ENCODE results near the gene CNTN4. TPM values are rescaled to one million over a fixed set of nuclear protein-coding genes. Genes with fewer than 3 reads are reported as not detected.

CNTN4 gene
- total RNA-seq, 1 experiment from 2014 or later, result not detected

GRCh38 chr3:2645001-2645400 is 546.3 kb downstream of the CNTN4 start:
- no peaks in the 10 kb centered on the region for H3K36me3 ChIP-seq
- no peak for DNase-seq
- H3K9me3 ChIP-seq, result no peaks in the 10 kb centered on the region
- H3K4me3 ChIP-seq, result no peak overlapping the region
- no peaks in the 10 kb centered on the region for H3K27me3 ChIP-seq

GRCh38 chr3:2650746-2651145 is 552.1 kb downstream of the CNTN4 start:
- Histone ChIP-seq H3K4me3 (no peak overlapping the region), H3K36me3 (no peaks in the 10 kb centered on the region), H3K9me3 (no peaks in the 10 kb centered on the region), H3K27me3 (no peaks in the 10 kb centered on the region)
- DNase-seq, result no peak

DNA sequence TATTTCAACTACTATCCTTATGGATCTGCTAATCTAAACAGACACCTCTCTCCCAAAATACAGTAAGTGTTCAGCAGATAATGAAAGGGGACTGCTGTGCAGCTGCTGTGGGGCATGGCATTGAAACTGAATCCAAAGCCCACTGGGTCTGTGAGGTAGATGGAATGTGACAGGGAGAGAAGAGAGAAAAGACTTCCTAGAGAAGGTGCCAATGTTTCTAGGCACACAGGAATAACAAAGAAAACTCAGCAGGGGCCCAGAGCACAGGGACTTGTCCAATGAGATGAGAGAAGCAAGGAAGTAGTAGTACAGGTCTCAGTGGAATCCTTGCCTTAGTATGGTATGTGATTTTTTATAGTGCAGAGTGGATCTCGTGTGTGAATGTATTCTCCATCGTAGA is 553.7 kb downstream of the CNTN4 start:
- no peak for DNase-seq
- Histone ChIP-seq H3K4me3 (no peak overlapping the region), H3K27me3 (no peaks in the 10 kb centered on the region), H3K36me3 (no peaks in the 10 kb centered on the region), H3K9me3 (no peaks in the 10 kb centered on the region)

DNA sequence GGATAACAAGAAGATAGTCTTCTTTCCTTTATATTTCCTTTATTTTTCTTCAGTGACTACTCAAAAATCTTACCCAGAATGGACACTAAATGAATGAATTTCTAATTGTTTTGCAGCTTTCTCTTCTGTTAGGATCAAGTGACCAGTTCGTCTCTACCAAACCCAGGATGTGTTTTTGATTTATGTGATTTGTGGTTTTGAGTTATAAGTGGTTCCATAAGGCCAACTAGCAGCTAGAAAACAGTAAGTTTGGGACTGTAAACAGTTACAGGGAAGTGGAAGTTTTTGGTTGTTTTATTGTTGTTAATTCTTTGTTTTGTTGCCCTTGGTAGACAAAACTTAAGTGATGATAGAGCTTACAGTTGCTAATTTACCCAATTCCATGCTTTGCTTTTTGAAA is 555.0 kb downstream of the CNTN4 start:
- DNase-seq, result no peak
- no peak overlapping the region for H3K4me3 ChIP-seq
- H3K27me3 ChIP-seq, result no peaks in the 10 kb centered on the region
- H3K36me3 ChIP-seq, result no peaks in the 10 kb centered on the region
- H3K9me3 ChIP-seq, result no peaks in the 10 kb centered on the region

DNA sequence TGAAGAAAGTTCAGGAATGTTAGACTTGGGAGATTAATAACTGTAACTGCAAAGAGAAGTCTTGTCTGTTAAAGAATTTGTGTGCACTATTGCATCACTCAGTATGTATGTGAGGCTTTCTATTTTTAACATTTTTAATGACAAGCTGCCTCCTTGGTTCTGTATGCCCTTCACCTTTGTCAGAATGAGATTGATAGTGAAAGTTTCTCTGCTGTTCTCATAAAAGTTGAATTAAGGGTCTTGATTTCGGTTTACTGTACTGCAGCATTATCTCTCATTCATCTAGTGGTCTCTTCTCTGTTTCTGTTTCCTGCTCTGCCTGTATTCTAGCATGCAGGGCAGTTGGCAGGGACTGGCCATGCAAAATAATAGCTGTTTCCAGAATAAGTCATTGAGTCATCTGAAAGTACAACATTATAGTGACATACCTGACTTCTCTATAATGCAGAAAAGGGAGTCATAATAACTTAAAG is 556.6 kb downstream of the CNTN4 start:
- Histone ChIP-seq H3K9me3 (no peaks in the 10 kb centered on the region), H3K27me3 (no peaks in the 10 kb centered on the region), H3K4me3 (no peak overlapping the region), H3K36me3 (no peaks in the 10 kb centered on the region)
- DNase-seq, result no peak

- Histone ChIP-seq H3K27me3 (no peaks in the 10 kb centered on the region), H3K36me3 (no peaks in the 10 kb centered on the region), H3K9me3 (no peaks in the 10 kb centered on the region), H3K4me3 (no peak overlapping the region)
- DNase-seq, result peak; percentile 33
Measured at GRCh38 chr3:2656806-2657777, 558.4 kb downstream of the CNTN4 start.

DNA sequence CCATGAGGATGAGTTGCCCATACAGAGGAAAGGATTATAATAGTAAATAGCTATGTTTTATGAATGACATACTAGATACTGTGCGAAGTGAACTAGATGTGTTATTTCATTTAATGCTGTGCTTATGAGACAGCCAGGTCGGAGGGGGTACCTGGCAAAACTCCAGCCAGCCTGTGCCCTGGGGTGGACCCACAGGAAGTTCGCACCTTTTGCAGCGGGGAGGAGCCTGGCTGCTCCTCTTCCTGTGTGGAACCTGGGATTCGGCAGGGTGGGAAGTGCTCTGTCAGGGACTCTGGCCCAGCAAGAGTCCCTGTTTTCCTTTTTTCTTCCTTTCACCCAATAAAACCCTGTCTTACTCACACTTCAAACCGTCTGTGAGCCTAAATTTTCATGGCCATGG is 559.3 kb downstream of the CNTN4 start:
- Histone ChIP-seq H3K4me3 (no peak overlapping the region), H3K9me3 (no peaks in the 10 kb centered on the region), H3K36me3 (no peaks in the 10 kb centered on the region), H3K27me3 (no peaks in the 10 kb centered on the region)
- DNase-seq, result no peak

DNA sequence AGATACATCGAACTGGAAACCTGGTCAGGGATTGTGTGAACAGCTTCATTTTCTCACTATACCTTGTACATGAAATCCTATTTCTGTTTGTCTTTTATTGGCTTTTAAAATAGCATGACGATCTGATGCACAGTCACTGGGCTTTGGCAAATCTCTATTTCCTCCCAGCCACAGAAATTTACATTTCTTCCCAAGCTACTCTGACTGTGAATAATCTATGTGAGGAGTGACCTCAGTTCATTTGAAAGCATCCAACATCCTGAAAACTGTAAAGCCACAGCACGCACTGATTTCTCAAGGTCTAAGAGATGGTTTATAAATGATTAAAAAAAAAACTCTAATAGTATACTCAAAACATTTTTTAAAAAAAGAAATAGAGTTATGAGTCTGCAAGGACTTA is 561.2 kb downstream of the CNTN4 start:
- no peak for DNase-seq
- no peaks in the 10 kb centered on the region for H3K27me3 ChIP-seq
- no peaks in the 10 kb centered on the region for H3K9me3 ChIP-seq
- H3K36me3 ChIP-seq, result no peaks in the 10 kb centered on the region
- H3K4me3 ChIP-seq, result no peak overlapping the region

DNA sequence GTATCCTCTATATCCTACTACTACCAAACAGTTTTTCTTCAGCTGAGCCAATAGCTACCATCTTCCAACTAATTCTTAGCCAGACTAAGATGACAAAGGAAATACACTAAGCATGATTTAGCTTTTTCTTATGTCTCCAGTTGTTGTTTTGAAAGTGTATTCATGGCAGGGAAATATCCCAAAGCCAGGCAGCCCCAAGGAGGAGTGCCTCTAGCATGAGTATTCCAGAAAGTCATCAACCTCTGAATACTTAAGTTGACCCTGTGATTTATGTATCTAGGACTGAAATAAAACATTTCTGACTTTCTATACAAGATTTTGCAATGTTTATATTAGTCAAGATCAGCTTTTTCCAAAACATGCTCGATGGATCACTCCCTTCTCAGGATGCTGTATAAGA is 562.4 kb downstream of the CNTN4 start:
- DNase-seq, result no peak
- no peak overlapping the region for H3K4me3 ChIP-seq

DNA sequence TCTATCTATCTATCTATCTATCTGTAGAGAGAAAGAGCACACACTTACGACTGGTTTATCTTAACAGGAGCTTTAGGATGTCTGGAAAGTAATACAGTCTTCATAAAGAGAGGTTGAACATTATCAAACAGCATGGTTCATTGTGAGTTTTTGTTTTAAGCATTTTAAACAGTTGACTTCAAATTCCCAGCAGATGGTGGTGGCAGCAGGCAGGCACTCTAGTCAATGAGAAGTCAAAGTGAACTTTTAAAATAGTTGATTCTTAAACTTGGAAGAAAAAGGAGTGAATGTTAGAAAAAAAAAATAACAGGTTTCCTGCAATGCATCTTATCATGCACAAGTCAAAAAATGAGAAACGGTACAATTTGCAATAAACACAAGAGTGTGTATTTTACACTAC is 578.8 kb downstream of the CNTN4 start:
- no peaks in the 10 kb centered on the region for H3K36me3 ChIP-seq
- no peaks in the 10 kb centered on the region for H3K27me3 ChIP-seq
- no peak overlapping the region for H3K4me3 ChIP-seq
- H3K9me3 ChIP-seq, result no peaks in the 10 kb centered on the region
- no peak for DNase-seq

More for the DNA sequence above, 562.4 kb downstream of the CNTN4 start:
- no peaks in the 10 kb centered on the region for H3K9me3 ChIP-seq
- no peaks in the 10 kb centered on the region for H3K27me3 ChIP-seq
- H3K36me3 ChIP-seq, result no peaks in the 10 kb centered on the region

- H3K36me3 ChIP-seq, result no peaks in the 10 kb centered on the region
- DNase-seq, result no peak
Measured at GRCh38 chr3:2680236-2680635, 581.6 kb downstream of the CNTN4 start.

DNA sequence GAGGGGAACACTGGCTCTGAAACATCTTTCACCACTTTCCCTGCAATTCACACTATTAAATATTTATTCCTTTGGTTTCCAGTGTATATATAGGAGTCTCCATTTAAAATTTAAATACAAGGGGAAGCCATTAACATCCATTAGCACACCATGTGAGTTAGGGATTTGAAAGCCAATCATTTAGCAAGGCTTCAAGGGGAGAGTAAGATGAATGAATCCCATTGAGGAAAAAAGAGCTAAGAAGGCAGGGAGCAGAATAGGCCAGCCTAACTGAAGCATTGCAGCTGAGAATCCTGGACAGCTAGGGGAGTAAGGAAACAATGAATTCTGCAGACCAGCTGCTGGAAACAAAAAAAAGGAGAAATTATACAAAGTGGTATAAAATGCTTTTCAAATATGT is 585.4 kb downstream of the CNTN4 start:
- no peak for DNase-seq
- no peaks in the 10 kb centered on the region for H3K36me3 ChIP-seq
- H3K9me3 ChIP-seq, result no peaks in the 10 kb centered on the region
- H3K4me3 ChIP-seq, result no peak overlapping the region
- H3K27me3 ChIP-seq, result no peaks in the 10 kb centered on the region

More at GRCh38 chr3:2680236-2680635, 581.6 kb downstream of the CNTN4 start:
- no peak overlapping the region for H3K4me3 ChIP-seq
- no peaks in the 10 kb centered on the region for H3K27me3 ChIP-seq
- no peaks in the 10 kb centered on the region for H3K9me3 ChIP-seq

GRCh38 chr3:2686816-2687502 is 588.3 kb downstream of the CNTN4 start:
- no peaks in the 10 kb centered on the region for H3K9me3 ChIP-seq
- DNase-seq, result no peak
- H3K27me3 ChIP-seq, result no peaks in the 10 kb centered on the region
- no peaks in the 10 kb centered on the region for H3K36me3 ChIP-seq
- no peak overlapping the region for H3K4me3 ChIP-seq

- no peak overlapping the region for H3K4me3 ChIP-seq
Measured at GRCh38 chr3:2697589-2697988, 598.9 kb downstream of the CNTN4 start.

DNA sequence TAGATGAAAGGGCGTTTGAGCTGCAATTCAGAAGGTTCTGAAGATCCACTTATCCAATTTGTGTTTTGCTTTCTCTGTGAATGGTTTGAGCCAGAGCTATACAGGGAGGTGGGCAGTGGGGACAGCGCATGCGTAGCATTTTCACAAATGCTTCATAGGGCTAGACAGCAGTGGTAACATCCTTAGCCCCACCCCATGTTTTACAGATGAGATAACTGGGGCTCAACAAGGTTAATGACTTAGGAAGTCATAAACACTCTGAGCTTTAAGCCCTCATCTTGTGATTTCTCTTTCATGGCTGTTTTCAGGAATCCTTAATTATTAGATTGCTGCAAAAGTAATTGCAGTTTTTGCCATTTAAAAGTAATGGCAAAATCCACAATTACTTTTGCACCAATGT is 602.8 kb downstream of the CNTN4 start:
- Histone ChIP-seq H3K4me3 (no peak overlapping the region), H3K9me3 (no peaks in the 10 kb centered on the region), H3K36me3 (no peaks in the 10 kb centered on the region), H3K27me3 (no peaks in the 10 kb centered on the region)
- DNase-seq, result no peak

More at GRCh38 chr3:2697589-2697988, 598.9 kb downstream of the CNTN4 start:
- no peak for DNase-seq
- no peaks in the 10 kb centered on the region for H3K9me3 ChIP-seq
- H3K27me3 ChIP-seq, result no peaks in the 10 kb centered on the region
- no peaks in the 10 kb centered on the region for H3K36me3 ChIP-seq

GRCh38 chr3:2706144-2706835 is 607.6 kb downstream of the CNTN4 start:
- H3K27me3 ChIP-seq, result no peaks in the 10 kb centered on the region
- DNase-seq, result no peak
- no peak overlapping the region for H3K4me3 ChIP-seq
- H3K36me3 ChIP-seq, result no peaks in the 10 kb centered on the region
- H3K9me3 ChIP-seq, result no peaks in the 10 kb centered on the region

GRCh38 chr3:2706836-2707210 is 608.2 kb downstream of the CNTN4 start:
- no peaks in the 10 kb centered on the region for H3K36me3 ChIP-seq
- no peak for DNase-seq
- H3K27me3 ChIP-seq, result no peaks in the 10 kb centered on the region
- no peak overlapping the region for H3K4me3 ChIP-seq
- no peaks in the 10 kb centered on the region for H3K9me3 ChIP-seq

Data from MG63 (cell line).